ENCODE measurements around the gene NT5C3B. TPM values are rescaled to one million over a fixed set of nuclear protein-coding genes. Genes with fewer than 3 reads are reported as not detected.

The NT5C3B gene
- total and polyA plus RNA-seq, 2 experiments from 2014 or later, result 47.7 to 87.8 TPM

DNA sequence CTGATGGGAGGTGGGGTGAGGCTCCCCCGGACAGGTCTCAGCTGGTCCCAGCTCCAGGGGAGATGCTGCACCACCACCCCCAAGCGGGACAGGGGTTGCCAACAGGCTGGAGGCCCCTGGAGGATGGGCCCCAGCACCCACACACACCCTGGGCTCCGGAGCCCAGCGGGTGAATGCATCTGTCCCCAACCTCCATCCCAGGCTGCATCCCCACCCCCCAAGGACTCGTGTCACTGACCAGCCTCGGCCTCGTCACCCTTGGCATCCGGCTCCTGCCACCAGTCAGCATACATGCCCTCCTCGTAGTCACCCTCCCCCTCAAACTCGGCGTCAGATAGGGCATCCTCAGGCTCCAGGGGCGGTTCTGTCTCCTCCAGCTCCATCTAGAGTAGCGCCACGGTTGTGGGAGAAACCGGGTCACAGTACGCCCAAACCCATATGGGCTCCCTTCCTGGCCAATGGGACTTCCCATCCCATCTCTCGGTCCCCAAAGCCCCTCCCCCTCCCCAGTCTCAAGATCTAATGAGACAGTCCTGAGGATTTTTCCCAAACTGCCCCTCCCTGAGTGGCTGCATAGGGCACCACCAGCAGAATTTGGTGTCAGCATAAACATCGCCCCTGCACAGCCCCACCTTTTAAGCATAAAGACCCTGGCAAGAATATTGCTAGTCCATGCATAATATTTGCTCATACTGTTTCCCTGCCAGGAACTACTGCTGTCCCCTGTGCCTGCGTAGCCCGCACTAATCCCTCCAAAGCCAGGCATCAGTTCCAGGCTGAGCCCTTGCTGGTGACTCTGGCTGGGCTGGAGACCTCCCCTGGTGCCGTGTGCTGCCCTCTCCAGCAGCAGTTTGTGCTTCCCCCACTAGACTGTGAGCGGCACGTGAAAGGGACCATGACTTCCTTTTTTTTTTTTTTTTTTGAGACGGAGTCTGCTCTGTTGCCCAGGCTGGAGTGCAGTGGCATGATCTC lies 32.7 kb downstream of the NT5C3B start:
- no peak overlapping the region for H3K27ac ChIP-seq
- no peak overlapping the region for H3K4me3 ChIP-seq
- no peaks in the 10 kb centered on the region for H3K9me3 ChIP-seq (ENCODE audit: low read depth)
- 89% methylated on average over 21 of the region's 24 CpGs for WGBS (ENCODE audit: low lambda C conversion rate, missing lambda C conversion rate)
- H3K9me2 ChIP-seq (replicated peaks; ENCODE audit: insufficient read depth), result no peaks in the 10 kb centered on the region
- H3K27me3 ChIP-seq, result no peaks in the 10 kb centered on the region
- H2AFZ ChIP-seq, result no peak overlapping the region
- H3K36me3 ChIP-seq (replicated peaks; ENCODE audit: insufficient read depth, low read depth), result no peaks in the 10 kb centered on the region
- H3K4me1 ChIP-seq (ENCODE audit: insufficient read depth), result peaks cover 21% of the 10 kb centered on the region
- peak; percentile 6 for DNase-seq (ENCODE audit: low spot score)
- peaks cover under 1% of the 10 kb centered on the region for H3K79me2 ChIP-seq
- H4K20me1 ChIP-seq (ENCODE audit: insufficient read depth, poor library complexity, severe bottlenecking), result no peaks in the 10 kb centered on the region
- no peak for TF ChIP-seq EZH2 (IDR thresholded peaks at IDR 0.05; ENCODE audit: borderline replicate concordance)
- no peak for TF ChIP-seq EZH2phosphoT487 (IDR thresholded peaks at IDR 0.05; ENCODE audit: low read depth, severe bottlenecking, unreplicated experiment)
- TF ChIP-seq, protein P1, sequence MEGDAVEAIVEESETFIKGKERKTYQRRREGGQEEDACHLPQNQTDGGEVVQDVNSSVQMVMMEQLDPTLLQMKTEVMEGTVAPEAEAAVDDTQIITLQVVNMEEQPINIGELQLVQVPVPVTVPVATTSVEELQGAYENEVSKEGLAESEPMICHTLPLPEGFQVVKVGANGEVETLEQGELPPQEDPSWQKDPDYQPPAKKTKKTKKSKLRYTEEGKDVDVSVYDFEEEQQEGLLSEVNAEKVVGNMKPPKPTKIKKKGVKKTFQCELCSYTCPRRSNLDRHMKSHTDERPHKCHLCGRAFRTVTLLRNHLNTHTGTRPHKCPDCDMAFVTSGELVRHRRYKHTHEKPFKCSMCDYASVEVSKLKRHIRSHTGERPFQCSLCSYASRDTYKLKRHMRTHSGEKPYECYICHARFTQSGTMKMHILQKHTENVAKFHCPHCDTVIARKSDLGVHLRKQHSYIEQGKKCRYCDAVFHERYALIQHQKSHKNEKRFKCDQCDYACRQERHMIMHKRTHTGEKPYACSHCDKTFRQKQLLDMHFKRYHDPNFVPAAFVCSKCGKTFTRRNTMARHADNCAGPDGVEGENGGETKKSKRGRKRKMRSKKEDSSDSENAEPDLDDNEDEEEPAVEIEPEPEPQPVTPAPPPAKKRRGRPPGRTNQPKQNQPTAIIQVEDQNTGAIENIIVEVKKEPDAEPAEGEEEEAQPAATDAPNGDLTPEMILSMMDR (IDR thresholded peaks at IDR 0.05; ENCODE audit: poor library complexity), result no peak
- H3K4me2 ChIP-seq, result no peak overlapping the region

DNA sequence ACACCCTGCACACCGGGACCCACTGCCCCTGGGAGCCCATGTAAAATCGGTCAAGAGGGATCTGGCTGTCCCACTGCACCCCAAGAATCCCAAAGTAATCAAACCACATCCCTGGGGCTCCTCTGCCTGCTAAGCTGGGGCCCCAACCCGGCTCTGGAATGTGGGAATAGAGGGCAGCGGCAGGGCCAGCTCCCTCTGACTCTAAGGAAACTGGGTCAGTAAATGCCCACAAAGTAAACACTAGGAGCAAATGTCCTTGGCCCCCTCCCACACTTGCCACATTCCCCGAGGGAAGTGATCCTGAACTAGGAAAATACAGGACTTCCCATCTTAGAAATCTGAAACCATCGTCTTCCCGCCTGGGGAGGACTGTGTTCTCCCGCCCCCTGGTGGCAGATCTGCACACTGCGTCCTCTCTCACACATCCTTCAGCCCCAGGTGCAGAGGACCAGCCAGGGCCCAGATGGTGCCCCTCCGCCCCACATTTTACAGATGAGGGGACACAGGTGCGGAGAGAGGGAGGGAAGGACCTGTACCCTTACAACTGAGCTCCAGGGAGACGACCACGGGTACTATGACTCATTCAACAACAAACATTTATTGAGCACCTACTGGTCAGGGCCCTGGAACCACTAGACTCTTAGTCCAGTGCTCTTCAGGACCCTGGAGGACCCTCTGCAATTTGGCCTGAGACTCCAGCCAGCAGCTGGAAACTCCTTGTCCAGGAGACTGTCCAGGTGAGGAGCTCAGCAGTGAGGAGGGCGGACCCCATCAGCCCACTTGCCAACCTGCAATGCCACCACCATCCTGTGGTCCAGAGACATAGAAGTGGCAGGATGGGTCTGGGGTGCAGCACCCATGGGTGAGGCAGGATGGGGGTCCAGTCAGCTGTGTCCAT lies 34.4 kb downstream of the NT5C3B start:
- TF ChIP-seq, protein P1 (IDR thresholded peaks at IDR 0.05; ENCODE audit: poor library complexity), result peak; percentile 95
- no peak for TF ChIP-seq EZH2phosphoT487 (IDR thresholded peaks at IDR 0.05; ENCODE audit: low read depth, severe bottlenecking, unreplicated experiment)
- no peaks in the 10 kb centered on the region for H3K9me2 ChIP-seq (replicated peaks; ENCODE audit: insufficient read depth)
- H4K20me1 ChIP-seq (ENCODE audit: insufficient read depth, poor library complexity, severe bottlenecking), result no peaks in the 10 kb centered on the region
- H3K27me3 ChIP-seq, result no peaks in the 10 kb centered on the region
- H3K36me3 ChIP-seq (replicated peaks; ENCODE audit: insufficient read depth, low read depth), result no peaks in the 10 kb centered on the region
- peak overlapping the region; percentile 61 for H3K4me2 ChIP-seq
- H3K79me2 ChIP-seq, result no peaks in the 10 kb centered on the region
- H3K9me3 ChIP-seq (ENCODE audit: low read depth), result no peaks in the 10 kb centered on the region
- peaks cover 16% of the 10 kb centered on the region for H3K4me1 ChIP-seq (ENCODE audit: insufficient read depth)
- H2AFZ ChIP-seq, result no peak overlapping the region
- 15% methylated on average over 14 of the region's 14 CpGs for WGBS (ENCODE audit: low lambda C conversion rate, missing lambda C conversion rate)
- no peak overlapping the region for H3K4me3 ChIP-seq
- DNase-seq (ENCODE audit: low spot score), result peak; percentile 89
- H3K27ac ChIP-seq, result peak overlapping the region; percentile 91

DNA sequence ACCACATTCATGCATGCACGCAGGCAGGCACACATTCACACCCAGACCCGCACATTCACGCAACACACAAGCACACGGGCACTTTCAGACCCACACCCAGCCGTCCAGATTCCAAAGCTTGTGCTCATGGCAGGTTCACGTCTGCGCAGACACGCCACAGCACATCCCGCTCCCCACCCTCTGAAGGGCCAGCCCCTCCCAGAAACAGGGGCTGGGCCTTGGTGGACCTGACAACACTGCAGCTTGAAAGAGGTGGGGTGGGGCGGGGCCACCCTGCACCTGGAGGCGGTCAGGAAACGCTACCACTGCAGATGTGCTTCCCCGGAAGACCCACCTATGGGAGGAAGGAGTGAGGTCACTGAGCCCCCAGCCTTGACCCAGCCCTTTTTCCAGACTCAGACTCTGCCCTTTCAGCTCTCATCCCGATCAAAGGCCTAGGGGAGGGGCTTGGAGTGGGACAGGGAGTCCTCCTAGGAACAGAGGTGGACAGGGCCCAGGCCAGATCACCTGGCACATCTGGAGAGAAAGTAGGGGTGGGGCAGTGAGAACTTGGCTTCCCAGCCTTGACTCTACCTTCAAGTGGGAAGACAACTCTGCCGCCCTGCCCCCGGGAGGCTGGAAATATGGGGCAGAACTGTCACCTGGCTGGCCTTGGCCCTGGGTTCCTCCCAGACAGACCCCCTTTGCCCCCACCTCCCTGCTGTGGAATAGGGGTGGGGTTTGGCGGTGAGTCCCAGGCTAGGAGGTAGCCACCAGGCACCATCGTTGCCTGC lies 35.2 kb downstream of the NT5C3B start:
- H3K27ac ChIP-seq, result peak overlapping the region; percentile 98
- no peaks in the 10 kb centered on the region for H3K36me3 ChIP-seq (replicated peaks; ENCODE audit: insufficient read depth, low read depth)
- TF ChIP-seq, protein P1 (IDR thresholded peaks at IDR 0.05; ENCODE audit: poor library complexity), result no peak
- TF ChIP-seq EZH2 (IDR thresholded peaks at IDR 0.05; ENCODE audit: borderline replicate concordance) (no peak), EZH2phosphoT487 (IDR thresholded peaks at IDR 0.05; ENCODE audit: low read depth, severe bottlenecking, unreplicated experiment) (no peak)
- H3K4me3 ChIP-seq, result no peak overlapping the region
- no peaks in the 10 kb centered on the region for H3K27me3 ChIP-seq
- H2AFZ ChIP-seq, result no peak overlapping the region
- H3K4me1 ChIP-seq (ENCODE audit: insufficient read depth), result peaks cover 17% of the 10 kb centered on the region
- DNase-seq (ENCODE audit: low spot score), result peak; percentile 96
- no peaks in the 10 kb centered on the region for H3K79me2 ChIP-seq
- WGBS (ENCODE audit: low lambda C conversion rate, missing lambda C conversion rate), result 19% methylated on average over 17 of the region's 18 CpGs
- H3K9me3 ChIP-seq (ENCODE audit: low read depth), result no peaks in the 10 kb centered on the region
- H4K20me1 ChIP-seq (ENCODE audit: insufficient read depth, poor library complexity, severe bottlenecking), result no peaks in the 10 kb centered on the region
- H3K9me2 ChIP-seq (replicated peaks; ENCODE audit: insufficient read depth), result no peaks in the 10 kb centered on the region
- H3K4me2 ChIP-seq, result peak overlapping the region; percentile 61
